ENCODE results near the gene NEO1.
"Not testable (repeated sequence)": the region's sequence is repeated elsewhere in the genome, so short reads cannot be mapped to it uniquely, and the experiment has no call there.

The NEO1 gene

DNA sequence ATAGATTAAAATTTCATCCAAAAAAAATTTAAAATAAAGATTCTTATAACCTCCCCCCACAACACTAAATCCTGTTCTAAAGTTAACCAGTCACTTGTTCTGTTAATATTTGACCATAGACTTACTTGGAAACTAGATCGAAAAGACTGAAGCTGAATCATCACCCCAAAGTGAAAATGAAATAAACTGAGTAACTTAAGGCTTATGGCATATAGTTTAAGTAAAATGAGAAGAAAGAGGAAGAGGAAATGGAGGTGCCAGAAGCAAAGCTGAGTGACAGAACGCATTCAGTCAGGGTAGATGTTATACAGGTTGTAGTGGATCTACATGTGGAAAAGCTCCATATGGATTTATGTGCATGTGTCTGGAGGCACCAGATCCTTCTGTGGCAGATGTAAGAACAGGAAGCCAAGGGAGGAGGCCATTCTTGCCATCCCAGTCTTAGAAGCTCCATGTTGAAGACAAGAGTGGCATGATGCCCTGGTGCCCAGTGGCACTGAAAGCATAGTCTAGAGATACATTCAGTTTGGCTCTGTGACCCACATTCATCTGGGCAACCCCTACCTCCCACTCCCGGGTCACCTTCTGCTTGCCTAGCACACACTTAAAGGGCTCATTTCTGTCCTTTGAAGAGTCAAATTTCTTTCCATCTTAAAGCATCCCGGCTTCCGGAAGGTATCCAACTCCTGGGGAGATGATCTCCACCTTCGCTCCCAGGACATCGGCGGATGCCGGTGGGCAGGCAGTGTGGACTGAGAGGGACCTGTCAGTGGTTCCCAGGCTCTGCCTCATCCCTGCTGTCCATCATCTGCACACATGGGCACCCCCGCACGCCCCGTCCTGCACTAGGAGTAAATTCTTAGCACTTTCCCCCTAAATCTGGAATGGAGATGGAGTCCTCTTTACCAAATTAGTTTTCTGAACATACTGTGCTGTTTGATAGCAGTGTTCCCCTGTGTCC is 90.8 kb downstream of the NEO1 start:
- no peak for DNase-seq

DNA sequence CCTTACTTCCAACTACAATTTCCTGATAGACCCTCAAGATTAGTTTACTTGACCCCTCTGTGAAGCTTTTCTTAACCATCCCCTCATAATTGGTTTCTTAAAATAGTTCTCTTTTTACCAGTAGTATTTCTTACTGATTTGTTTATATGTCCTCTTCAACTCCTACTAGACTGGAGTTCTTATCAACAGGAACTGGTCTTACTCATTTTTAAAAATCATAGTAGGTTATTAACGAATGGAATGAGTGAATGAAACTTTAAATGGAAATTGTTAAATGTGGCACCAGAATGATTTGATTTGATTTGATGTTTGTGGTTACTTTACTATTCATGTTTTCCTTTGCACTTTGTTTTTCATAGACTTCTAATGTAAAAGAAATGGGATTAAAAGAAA is 91.5 kb downstream of the NEO1 start:
- no peak for DNase-seq

DNA sequence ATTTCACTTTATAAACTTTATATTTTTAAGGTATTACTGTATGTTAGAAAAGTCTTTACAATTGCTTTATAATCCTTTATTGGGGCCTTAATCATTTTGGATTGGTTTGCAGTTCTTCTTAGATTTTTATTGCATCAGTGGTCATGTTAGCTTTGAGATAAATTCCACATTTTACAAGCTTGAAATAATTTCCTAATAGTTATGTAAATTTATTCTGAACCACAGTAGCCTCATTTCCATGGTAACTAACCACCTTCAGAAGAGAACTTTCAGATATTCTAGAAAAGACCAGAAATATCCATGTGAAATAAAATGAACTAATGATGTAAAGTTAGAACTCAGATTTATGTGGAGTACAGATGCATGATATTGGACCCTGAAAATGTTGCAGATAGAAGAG is 94.2 kb downstream of the NEO1 start:
- no peak for DNase-seq

DNA sequence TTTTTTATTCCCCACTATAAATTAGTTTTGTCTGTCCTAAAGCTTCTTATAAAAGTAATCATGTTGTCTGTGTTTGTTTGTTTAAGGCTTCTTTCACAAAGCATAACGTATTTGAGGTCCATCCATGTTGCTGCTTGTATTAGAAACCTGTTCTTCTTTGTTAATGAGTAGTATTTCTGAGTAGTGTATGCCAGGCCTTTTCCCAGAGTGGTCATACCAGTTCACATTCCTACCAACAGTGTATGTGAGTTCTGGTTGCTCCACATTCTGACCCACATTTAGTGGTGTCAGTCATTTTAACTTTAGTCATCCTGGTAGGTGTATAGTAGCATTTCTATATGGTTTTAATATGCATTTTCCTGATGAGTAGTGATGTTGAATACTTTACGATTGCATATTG is 98.6 kb downstream of the NEO1 start:
- DNase-seq = no peak

DNA sequence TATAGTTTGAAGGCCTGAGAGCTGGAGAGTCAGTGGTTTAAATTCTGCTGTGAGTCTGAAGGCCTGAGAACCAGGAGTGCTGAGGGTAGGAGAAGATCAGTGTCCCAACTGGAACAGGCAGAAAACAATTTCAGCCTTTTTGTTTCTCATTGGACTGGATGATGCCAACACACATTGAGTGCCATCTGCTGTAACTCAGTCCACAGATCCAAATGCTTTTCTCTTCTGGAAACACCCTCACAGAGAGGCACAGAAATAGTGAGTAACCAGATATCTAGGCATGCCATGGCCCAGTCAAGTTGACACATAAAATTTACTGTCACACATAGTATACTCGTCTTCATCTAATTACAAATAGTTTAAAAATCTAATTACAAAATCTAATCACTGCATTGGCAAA is 100.8 kb downstream of the NEO1 start:
- DNase-seq = no peak

DNA sequence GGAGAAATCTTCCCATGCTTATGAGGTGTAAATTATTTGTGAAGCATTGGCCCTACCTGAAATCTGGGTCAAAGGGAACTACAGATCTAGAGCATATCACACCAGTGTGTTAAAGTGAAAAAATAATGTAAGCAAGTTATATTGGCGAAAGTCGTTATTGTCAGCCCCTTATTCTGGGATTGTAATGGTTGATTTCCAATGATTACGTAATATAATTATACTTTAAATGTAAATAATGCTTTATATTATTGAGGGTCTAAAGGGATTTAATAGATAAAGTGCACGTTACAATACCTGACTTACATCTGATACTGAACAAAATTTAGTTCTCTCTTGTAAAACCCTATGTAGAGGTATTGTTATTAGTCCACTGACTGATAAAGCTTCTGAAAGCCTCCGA is 101.2 kb downstream of the NEO1 start:
- no peak for DNase-seq

DNA sequence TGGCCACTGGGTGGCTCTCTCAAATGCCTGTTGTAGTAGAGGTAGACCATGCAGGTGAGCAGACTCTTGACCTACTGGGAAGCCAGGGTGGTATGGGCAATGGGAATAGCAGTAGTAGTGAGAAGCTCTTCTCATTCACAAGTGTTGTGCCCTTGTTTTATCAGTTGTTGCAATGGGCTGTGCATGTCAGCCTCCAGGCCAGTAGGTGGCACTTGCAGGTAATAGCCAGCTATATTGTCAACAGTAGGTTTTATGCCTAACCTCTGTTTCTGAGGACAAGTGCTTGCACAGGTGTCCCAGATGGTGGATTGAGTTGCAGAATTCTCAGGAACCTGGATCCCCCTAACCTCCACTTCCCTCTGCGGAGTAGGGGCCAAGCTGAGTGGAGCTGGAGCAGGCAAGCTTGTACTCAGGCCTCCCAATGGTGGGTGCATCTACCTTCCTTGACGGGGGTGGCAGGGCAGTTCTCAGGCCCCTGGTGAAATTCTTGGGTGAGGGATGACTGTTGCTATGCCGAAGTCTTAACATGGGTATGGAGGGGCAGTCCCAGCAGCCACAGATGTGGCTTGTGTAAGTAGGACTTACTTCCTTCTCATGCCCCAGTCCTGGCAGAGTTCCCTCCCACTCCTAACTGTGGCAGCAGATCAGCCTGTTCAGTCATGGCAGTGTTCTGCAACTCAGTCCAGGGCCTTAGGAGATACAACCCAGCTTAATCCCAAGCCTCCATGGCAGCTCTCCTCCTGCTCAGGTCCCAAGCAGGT is 104.3 kb downstream of the NEO1 start:
- DNase-seq = no peak

DNA sequence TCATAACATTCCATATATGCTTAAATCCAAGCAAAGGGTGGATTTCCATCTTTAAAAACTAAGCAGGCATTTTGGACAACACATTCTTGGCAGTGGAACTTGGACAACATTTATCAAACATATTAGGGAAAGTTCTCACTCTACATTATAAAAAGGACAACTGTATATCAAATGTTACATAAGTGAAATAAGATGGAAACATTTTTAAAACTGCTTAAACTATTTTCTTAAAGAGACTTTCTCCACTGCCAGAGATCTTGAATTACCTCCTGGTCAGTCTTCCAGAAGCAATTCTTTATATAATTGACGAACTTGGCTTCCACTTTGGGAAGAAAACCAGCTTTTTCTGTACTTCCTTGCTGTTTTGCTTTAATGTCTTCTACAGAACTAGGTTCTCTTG is 109.3 kb downstream of the NEO1 start:
- no peak for DNase-seq

DNA sequence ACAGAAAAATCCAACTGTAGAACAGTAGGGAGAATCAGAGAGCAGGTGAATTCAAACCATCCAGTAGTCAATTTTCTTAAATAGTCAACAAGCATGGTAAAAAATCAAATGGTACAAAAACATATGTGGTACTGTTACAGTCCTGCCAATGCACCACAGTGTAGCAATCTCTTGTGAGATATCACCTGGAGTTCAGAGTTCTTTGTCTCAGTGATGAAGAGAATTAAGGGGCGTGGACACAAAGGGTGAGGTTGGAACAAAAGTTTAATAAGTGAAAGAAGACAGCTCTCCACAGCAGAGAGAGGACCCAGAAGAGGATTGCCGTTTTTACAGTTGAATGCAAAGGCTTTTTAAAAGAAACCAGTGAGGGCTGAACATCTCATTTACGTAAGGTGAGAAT is 113.2 kb downstream of the NEO1 start:
- DNase-seq = no peak

DNA sequence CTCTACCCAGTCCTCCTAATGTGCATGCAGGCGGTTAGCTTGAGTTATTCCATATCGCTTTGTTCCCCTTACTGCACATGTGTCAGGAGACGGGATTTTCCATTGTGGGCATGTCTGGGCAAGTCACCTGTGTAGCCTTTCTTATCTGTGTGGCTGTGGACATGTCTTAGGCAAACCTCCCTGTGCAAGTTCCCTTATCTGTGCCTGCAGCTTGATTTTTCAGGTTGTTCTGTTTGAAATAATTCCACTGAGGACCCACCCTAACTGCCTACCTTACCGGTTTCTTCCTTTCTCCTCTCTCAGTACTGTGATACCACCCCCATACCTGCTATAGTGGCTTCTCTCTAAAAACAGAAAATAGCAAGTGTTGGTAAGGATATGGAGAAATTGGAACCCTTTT is 113.6 kb downstream of the NEO1 start:
- DNase-seq = no peak

DNA sequence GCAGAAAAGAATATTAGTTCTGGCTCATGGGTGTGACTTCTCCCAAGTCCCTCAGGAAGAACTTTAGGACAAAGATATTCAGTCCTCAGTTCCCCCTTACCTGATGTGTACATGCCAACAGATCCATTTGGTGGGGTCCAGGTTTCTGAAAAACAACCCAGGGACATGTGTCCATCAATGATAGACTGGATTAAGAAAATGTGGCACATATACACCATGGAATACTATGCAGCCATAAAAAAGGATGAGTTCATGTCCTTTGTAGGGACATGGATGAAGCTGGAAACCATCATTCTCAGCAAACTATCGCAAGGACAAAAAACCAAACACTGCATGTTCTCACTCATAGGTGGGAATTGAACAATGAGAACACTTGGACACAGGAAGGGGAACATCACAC is 114.4 kb downstream of the NEO1 start:
- not testable (repeated sequence) for DNase-seq

DNA sequence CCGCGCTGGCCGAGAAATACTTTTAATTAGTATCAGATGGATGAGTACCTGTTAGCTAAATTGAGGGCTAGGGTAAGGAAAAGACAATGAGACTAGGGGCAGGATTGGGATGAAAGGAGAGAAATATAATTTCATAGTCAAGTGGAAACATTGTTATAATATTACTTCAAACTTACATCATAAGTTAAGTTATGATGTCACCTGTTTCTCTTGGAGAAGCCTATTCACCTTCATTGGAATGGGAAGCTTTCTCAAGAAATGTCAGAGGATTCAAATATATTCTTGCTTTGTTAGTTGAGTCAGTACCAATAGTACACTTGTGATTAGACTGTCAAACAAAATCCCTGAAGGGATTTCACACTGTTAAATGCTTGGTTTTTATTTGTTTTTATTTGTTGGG is 116.2 kb downstream of the NEO1 start:
- DNase-seq = no peak

DNA sequence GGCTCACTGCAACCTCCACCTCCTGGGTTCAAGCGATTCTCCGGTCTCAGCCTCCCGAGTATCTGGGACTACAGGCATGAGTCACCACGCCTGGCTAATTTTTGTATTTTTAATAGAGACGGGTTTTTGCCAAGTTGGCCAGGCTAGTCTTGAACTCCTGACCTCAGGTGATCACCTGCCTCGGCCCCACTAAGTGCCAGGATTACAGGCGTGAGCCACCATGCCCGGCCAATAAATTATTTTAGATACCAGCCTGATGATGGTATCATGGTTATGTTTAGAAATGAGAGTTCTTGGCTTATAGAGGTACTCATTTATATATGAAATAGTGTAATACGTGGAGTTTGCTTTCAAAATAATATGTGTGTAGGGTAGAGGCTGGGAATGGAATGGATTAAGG is 119.4 kb downstream of the NEO1 start:
- no peak for DNase-seq

DNA sequence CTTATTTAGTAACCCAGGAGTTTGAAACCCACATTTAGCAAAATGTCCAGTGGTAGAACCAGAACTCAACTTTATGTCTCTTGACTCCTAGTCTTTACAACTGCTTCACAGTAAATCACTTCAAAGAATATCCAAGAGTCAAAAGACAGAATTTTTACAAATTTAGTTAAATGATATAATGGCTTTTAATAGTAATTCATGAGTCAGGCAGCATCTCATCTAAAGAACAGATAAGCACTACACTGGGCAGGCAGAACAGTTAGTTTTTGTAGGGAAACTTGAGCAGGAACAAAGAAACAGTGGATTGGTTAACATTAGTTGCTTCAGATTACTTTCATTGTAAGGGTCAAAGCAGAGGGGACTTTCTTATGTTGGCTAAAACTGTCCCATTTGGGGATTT is 120.2 kb downstream of the NEO1 start:
- no peak for DNase-seq

DNA sequence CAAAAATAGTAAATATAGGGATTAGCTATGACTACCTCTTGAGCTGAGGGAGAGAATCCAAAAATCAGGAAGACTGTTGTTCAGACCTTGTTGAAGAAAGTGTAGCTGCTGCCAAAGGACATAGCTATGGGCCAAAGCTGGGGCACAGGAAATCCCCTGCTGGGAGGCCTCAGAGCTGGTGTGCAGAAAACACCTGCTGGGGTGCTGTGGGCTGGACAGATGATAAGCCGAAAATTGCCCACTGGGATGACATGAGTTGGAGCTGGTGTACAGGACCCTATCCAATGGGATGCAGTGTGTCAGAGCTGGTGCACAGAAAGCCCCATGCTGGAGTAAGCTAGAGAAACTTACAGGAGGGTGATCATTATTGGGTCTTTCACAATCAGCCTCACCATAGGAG is 121.9 kb downstream of the NEO1 start:
- no peak for DNase-seq

DNA sequence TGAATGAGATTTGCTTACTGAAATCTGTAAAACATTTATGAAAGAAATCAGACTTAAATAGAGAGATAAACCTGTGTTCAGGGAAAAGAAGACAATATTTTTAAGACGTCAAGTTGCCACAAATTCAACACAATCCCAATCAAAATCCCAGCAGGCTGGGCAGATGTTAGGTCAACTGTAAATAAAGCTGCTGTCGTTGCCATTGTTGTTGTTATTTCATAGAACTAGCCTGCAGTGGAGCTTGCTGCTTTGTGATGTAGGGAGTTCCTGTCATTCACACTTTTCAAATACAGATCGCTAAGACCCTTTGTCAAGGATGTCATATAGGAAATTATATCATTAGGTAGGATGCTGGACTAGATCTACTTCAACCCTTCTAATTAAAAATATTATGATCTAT is 123.1 kb downstream of the NEO1 start:
- no peak for DNase-seq

DNA sequence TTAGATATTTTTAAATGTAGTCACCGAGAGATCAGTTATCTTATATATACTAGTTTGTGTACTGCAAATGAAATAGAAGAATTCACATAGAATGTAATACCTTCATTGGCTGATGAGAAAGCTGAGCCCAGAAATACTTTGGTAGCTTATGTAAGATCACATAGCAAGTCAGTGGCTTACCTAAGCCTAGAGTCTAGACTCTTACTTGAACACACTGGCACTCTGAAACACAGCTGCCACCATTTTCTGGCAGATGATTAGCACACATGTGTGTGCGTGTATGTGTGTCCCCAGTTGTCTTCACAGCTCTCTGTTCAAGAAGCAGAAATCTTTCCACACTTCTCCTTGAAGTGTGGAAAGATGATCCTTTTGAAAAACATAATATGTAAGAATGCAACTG is 124.3 kb downstream of the NEO1 start:
- no peak for DNase-seq

DNA sequence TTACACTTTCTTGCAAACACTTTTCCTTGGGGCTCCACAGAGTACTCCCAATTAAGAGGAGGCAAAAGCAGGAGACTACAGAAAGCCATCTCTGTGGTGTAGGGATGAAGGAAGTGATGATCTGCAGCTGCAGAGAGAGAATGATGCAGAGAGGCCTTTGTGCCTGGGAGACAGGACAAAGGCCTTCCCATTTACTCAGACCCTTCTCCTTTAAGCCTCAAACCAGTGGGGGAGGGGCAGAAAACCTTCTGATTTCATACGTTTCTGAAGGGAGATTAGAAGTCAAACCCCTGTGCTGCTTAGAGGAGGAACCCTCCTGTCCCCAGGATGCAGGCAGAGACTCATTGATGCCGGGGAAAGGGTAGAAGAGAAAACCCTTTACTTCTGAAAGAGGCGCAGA is 130.8 kb downstream of the NEO1 start:
- no peak for DNase-seq

DNA sequence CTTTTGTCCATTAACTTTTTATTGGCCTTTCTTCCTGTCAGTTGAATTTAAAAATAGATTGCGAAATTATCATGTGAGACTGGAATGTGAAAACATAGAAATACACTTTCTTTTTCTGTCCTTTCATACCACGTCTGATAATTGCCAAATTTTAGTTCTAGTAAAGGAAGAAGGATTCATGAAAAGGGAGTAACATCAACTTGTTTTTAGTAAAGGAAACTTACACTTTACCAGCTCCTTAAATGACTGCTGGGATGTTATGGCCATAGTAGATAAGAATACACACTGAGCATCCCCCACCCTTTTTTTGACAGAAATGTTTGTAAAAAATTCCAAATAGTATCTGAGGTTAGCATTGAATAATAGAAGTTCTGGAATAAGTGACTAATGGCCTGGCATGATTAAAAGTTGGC is 137.9 kb downstream of the NEO1 start:
- peak; percentile 29 for DNase-seq

DNA sequence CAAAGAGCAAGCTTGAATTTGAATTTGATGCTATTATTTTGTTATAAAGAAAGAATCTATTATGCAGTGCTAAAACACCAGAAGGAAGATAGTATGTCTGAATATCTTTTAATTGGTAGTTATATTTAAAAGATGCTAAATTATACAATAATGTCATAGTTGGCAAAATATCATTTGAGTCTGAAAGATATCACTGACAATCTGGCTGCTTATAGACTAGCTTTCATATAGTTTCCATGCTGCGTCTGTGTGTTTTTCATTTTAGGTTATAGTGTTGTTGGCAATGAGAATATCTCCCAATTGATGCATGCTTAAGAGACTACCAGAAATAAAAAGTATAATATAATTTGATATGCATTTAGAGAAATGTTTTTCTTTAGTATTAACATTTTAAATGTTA is 142.9 kb downstream of the NEO1 start:
- DNase-seq = no peak

DNA sequence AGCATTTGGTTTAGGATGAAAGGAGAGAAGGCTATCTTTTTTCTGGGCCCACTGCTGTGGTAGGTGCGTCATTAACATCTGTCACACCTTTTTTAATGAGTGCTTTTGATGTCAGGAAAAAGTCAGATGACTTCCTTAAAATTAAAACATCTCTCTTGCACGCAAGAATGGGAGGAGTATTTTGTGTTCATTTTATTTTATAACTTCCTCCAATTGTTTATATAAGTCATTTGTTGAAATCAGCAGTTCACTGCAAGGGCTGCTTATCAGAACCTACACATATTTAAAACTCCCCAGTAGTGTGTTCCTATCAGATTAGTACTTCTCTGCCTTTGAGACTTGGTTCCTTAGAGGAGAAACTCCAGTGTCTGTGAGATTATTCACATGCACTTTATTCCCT is 143.8 kb downstream of the NEO1 start:
- DNase-seq = no peak

DNA sequence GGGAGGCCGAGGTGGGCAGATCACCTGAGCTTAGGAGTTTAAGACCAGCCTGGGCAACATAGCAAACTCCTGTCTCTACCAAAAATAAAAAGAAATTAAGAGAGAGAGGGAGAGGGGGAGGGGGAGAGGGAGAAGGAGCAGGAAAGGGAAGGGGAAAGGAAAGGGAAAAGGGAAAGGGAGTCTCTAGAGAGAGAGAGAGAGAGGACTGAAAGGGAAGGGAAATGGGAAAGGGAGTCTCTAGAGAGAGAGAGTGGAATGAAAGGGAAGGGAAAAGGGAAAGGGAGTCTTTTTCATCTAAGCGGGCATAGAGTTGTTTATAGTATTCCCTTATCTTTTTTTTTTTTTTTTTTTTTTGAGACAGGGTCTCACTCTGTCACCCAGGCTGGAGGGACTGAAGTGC is 148.1 kb downstream of the NEO1 start:
- DNase-seq = no peak

DNA sequence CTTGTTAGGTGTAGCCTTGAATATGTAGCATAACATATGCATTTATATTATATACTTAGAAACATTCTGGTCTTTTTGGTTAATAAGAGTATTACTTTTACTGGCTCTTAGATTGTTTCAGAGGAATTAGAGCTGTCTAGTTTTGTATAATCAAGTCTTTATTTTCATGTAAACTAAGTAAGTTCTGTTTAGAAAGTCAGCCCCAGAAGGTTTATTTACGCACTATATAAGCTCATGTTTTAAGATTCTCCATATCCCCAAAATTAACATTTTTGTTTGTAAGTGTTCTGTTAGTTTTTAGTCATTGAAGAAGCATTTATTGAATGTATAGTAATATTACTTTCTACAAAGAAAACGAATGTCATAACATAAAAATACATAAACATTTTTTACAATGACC is 158.4 kb downstream of the NEO1 start:
- DNase-seq = no peak

DNA sequence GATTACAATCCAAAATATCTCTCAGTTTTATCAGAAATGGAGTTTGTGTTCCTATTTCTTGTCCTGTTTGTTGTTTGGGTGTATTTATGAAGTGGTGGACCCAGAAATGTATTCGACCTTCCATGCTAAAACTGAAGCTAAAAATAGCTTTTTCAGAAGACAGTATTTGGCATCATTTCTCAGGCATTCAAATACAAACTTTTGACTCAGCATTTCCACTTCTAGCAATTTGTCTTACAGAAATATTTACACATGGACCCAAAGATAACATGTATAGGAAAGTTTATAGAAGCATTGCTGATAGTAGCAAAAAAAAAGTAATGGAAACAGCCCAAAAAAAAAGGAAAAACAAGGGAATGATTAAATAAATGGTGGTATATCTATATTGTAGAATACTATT is 160.2 kb downstream of the NEO1 start:
- DNase-seq = peak; percentile 8

All from fibroblast of skin of right quadriceps (primary cell).